Activated CD8-positive, alpha-beta memory T cell treated with anti-CD3 and anti-CD28 coated beads for 4 hours (primary cell): ENCODE data around the gene MAGI1.

Source experiments
- DNase-seq, 2 donors: peaks; one replicate each; pipeline ENCODE4 v3.0.0-alpha.2; 2020; ENCODE audit warnings: low read depth in 2 of 2

The MAGI1 gene

GRCh38 chr3:65419233-65419632 is 619.5 kb downstream of the MAGI1 start:
- no peak for DNase-seq

GRCh38 chr3:65413891-65414290 is 624.8 kb downstream of the MAGI1 start:
- DNase-seq: no peak

- DNase-seq: no peak
These were observed 626.1 kb downstream of the MAGI1 start for GRCh38 chr3:65412588-65412987.

- DNase-seq: no peak
These were observed 627.4 kb downstream of the MAGI1 start for GRCh38 chr3:65411367-65411766.

GRCh38 chr3:65409176-65409569 is 629.5 kb downstream of the MAGI1 start:
- DNase-seq: no peak

DNA sequence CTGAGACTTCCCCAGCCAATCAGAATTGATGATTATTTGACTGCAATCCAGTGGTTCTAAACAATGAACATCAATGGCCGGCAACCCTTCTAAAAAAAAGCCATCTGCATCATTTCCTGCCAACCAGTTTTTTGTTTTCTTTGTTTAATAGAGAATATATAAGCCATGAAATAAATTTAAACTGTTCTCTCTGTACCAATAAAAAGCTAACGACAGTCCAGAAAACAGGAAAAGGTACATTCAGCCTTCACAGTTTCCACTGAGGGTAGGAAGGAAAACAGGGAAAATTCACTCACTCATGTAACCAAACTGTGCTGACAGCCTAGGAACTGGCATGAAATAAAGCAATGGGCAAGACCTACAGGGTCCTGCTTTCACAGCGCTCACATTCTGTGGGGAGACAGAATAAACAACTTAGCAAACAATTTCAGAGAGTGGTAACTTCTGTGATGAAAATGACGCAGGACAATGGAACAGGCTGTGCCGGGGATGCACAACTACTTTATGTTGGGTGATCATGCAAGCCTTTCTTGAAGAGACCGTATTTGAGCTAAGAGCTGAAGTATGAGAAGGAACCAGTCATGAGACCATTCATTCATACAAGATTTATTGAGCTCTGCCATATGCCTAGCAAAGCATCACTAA is 630.1 kb downstream of the MAGI1 start:
- DNase-seq: no peak

GRCh38 chr3:65406470-65406869 is 632.2 kb downstream of the MAGI1 start:
- no peak for DNase-seq

DNA sequence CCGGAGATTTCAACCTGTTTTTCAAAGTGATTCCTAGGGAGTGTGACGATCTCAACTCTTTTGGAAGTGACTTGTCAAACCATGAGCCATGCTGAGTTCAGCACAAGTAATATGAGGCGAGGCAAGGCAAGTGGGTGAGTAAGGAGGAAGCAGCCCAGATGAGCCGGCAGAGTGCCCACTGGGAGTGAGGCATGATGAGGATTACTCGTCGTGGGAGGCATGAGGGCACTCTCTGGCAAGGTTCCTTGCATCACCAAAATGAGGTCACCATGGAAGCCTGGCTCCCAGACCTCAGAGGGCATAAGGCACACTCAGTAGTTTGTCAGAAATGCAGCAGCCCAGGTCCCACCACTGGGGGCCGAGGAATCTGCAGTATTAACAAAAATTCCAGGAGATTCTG is 636.1 kb downstream of the MAGI1 start:
- DNase-seq: no peak

DNA sequence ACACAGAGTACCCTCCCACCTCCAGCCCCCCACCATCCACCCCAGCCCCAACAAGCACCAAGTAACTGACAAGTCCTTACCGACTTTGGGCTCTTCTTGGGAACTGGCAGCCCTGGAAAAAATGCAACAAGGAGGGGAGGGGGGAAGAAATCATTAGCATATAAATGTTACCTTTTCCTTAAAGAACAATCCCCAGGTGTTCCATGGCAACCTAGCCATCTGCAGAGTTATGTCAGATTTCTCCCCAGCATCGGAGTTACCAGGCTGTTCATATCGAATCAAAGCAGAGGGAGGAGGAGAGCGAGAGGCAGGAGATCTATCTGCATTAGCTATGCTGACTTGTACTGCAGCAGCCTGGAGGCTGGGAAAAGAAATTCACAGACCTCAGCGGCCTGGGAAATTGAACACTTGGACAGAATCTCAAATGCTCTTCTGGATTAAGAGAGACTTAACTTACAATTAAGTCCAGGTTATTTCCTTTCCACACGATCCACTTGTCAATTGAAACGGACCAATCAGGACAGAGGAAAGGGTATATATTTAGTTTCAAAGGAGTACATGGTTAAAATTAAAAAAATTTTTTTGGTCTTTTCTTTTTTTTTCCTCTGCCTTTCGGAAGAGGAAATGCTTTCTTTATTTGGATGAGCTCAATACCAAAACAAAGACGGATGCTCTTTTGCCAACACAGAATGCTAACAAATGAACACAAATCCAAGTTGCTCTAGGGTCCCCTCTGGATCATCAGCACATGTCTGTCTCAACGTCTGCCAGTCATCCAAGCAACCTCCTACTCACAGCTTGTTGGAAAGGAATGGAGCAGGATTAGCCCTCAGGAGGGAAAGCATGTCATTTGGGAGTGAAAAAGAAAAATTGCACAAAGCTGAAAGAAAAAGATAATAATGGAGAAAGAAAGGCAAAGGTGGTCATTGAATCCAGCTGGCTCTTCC is 637.1 kb downstream of the MAGI1 start:
- DNase-seq: no peak

- DNase-seq: no peak
These were observed 637.8 kb downstream of the MAGI1 start for GRCh38 chr3:65400899-65401298.

- no peak for DNase-seq
These were observed 639.8 kb downstream of the MAGI1 start for GRCh38 chr3:65398953-65399352.

GRCh38 chr3:65396078-65396477 is 642.6 kb downstream of the MAGI1 start:
- DNase-seq: no peak

DNA sequence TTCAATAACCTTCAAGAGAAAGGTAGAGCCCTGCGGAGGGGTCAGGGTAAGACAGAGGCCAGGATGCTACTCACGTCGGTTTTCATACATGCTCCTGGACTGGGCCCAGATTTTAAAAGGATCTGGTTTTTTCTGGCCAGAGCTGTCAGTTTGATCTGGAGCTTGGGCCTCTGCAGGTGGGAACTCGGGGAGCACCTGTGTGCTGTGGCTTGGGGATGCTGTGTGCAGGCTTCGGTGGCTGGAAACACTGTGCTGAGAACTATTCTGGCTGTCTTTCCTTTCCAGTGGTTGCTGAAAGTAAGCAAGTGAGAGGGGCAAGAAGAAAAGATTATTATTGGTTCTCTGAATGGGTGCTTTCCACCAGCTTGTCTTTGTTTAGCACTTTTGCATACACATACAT is 647.6 kb downstream of the MAGI1 start:
- no peak for DNase-seq

GRCh38 chr3:65385805-65386204 is 652.9 kb downstream of the MAGI1 start:
- no peak for DNase-seq

- no peak for DNase-seq
These were observed 657.2 kb downstream of the MAGI1 start for GRCh38 chr3:65381496-65382010.

DNA sequence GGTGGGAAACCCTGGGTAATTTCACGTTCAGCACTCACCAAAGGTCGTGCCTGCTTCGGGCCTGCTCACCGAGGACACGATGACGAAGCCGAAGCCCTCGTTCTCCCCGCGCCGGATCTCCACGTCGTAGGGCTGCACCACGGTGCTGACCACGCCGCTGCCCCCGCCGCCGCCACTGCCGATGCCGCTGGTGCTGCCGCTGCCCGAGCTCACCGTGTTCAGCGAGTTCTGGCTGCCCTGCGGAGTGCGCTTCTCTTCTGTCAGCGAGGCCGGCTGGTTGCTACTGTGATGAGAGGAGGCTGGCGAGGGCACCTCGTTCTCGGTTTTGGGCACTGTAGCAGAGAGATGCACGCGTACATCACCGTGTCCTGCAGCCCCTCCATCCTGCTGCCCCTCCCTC is 659.5 kb downstream of the MAGI1 start:
- DNase-seq: no peak

GRCh38 chr3:65377637-65378036 is 661.1 kb downstream of the MAGI1 start:
- no peak for DNase-seq

DNA sequence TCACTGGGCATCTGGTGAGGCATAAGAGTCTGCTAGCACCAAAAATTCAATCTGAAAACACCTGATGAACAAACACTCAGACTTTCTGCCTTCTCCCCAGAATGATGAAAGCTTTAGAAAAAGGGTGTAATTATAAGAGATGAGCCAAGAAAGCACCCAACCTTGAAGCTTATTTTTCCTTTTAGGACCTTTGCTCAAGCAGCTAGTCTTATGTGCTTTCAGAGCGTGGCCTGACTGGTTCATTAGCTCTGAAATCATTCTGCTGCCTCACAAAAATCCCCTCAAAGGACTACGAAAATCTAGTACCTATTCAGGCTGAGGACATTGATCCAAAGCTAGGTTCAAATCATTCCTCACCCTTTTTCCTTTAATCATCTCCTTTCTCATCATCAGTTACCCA is 662.3 kb downstream of the MAGI1 start:
- DNase-seq: no peak

DNA sequence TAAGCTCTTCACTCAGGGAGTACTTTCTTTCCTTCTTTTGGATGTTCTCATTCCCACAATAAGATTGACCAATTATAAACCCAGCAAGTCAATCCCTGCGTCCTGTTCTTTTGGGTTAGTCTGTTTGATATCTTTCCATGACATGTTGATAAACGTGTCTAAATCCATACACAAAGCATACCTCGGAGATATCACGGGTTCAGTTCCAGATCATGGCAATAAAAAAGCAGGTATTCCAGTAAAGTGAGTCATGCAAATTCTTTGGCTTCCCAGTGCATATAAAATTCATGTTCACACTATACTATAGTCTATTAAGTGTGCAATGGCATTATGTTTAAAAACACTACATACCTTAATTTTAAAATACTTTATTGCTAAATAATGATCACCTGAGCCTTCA is 667.7 kb downstream of the MAGI1 start:
- DNase-seq: no peak

DNA sequence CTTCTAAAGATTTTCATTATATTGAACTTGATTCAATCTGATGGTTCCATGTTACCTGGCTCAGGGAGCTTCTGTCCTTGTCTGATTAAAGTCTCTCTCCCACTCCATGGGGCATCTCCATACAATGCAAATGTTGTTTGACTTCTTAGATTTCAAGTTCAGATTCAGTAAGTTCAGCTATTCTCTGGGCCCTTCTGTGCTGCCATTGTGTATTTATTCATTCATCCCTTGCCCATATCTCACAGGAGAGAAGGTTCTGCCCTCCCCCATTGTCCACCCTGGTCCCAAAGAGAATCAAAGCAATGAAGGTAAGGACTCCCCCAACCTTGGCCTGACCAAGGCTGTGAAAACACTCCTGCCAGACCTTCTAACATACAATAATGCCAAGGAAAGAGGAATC is 669.9 kb downstream of the MAGI1 start:
- DNase-seq: no peak

DNA sequence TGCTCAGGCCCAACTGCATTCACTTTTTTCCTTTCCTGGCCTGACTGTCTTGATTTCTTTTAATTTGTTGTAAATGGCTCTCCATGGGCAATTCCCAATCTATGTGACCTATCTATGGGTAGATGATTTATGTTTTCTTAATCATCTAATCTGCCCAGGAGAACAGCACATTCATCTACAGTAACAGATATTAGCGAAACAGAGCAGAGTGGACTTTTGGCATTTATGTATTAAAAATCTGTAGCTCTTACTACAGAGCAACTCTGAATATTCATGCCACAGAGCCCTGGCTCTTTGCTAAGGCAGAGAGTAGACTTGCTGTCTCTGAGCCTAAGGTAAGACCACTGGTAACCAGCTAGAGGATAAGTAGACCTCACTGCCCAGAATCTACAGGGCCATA is 676.0 kb downstream of the MAGI1 start:
- no peak for DNase-seq

DNA sequence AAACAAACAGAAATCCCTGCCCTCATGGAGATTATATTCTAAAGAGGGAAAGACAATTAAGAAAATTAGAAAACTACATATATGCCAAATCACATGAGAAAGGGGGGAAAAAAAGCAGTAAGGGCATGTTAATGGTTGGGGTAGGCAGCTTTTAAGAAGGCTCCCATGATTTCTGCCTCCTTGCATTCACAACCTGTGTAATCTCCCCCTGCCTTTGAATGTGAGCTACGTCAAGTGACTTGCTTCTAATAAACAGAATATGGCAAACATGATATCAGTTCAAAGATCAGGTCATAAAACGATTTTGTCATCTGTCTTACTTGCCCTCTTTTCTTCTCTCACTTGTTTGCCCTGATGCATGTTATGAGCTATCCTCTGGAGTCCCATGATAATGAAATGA is 677.3 kb downstream of the MAGI1 start:
- no peak for DNase-seq
